GM19025 (cell line): ENCODE results near the gene APBA3.
A peak's percentile ranks its signal among the peaks of the same experiment; 100 is the strongest.

Experiments used
- ATAC-seq: cut with Tn5 transposase; IDR thresholded peaks from one replicate; pipeline ENCODE4 v1.9.1; 2021; ENCODE audit warnings: mild to moderate bottlenecking, low read depth, moderate library complexity; ENCODE audit not compliant: unreplicated experiment

APBA3 gene

GRCh38 chr19:3761382-3762129 lies at the start of gene APBA3:
TSS of gene APBA3 (minus strand) at chr19:3761692. CDS start at chr19:3760264, 1,428 bp downstream.
- ATAC-seq: peak; percentile 43

GRCh38 chr19:3810708-3811355 lies 49.3 kb upstream of the APBA3 start:
- no peak for ATAC-seq

GRCh38 chr19:3809881-3810707 lies 48.6 kb upstream of the APBA3 start:
- ATAC-seq: no peak

GRCh38 chr19:3808420-3809143 lies 47.1 kb upstream of the APBA3 start:
- ATAC-seq: no peak

GRCh38 chr19:3807574-3808354 lies 46.3 kb upstream of the APBA3 start:
- no peak for ATAC-seq

- ATAC-seq: no peak
These were observed 45.6 kb upstream of the APBA3 start for GRCh38 chr19:3807131-3807480.

- no peak for ATAC-seq
These were observed 44.4 kb upstream of the APBA3 start for GRCh38 chr19:3805859-3806258.

- no peak for ATAC-seq
These were observed 42.9 kb upstream of the APBA3 start for GRCh38 chr19:3804429-3804828.

- ATAC-seq: no peak
These were observed 42.5 kb upstream of the APBA3 start for GRCh38 chr19:3803986-3804385.

- ATAC-seq: no peak
These were observed 41.8 kb upstream of the APBA3 start for GRCh38 chr19:3803114-3803888.

GRCh38 chr19:3801412-3802096 lies 40.1 kb upstream of the APBA3 start:
- no peak for ATAC-seq

GRCh38 chr19:3800996-3801395 lies 39.5 kb upstream of the APBA3 start:
- ATAC-seq: no peak

GRCh38 chr19:3798137-3798536 lies 36.6 kb upstream of the APBA3 start:
- ATAC-seq: no peak

GRCh38 chr19:3796358-3796757 lies 34.9 kb upstream of the APBA3 start:
- no peak for ATAC-seq

- no peak for ATAC-seq
These were observed 32.3 kb upstream of the APBA3 start for GRCh38 chr19:3793799-3794198.

GRCh38 chr19:3792114-3792513 lies 30.6 kb upstream of the APBA3 start:
- ATAC-seq: no peak

GRCh38 chr19:3790941-3791340 lies 29.4 kb upstream of the APBA3 start:
- ATAC-seq: no peak

- no peak for ATAC-seq
These were observed 28.8 kb upstream of the APBA3 start for GRCh38 chr19:3790209-3790734.
